Testis (tissue), 3 donors: Measurements from ENCODE around the gene PPIL6. TPM values are rescaled to one million over a fixed set of nuclear protein-coding genes. Genes with fewer than 3 reads are reported as not detected.

ENCODE experiments used
- DNase-seq: peaks from one replicate; pipeline ENCODE4 v3.0.0-alpha.2; 2019
- H3K27ac ChIP-seq, 2 donors: fragments of 200-600 bp; sonication (generic); one replicate each; pipeline ENCODE4 v1.5.1; 2019
- H3K27me3 ChIP-seq: fragments of 200-600 bp; sonication (generic); one replicate; pipeline ENCODE4 v1.5.1; 2019
- H3K36me3 ChIP-seq: fragments of 200-600 bp; sonication (generic); one replicate; pipeline ENCODE4 v1.5.1; 2017; ENCODE audit warnings: low read depth; ENCODE audit errors: missing control alignments
- H3K4me1 ChIP-seq: fragments of 200-600 bp; sonication (generic); one replicate; pipeline ENCODE4 v1.5.1; 2019
- H3K4me3 ChIP-seq, 2 donors: fragments of 200-600 bp; sonication (generic); one replicate each; pipeline ENCODE4 v1.5.1; 2017 to 2019
- H3K9me3 ChIP-seq: fragments of 200-600 bp; sonication (generic); one replicate; pipeline ENCODE4 v1.5.1; 2017
- CTCF ChIP-seq, 3 experiments: fragments of 450-650 bp in 2 of 3; fragments of 200-600 bp in 1 of 3; sonication (generic) in 1 of 3; IDR thresholded peaks; one replicate each; pipeline ENCODE4 v1.5.1; 2016 to 2019; ENCODE audit warnings: antibody characterized with exemption in 3 of 3, mild to moderate bottlenecking in 2 of 3, moderate library complexity in 1 of 3
- POLR2A ChIP-seq: fragments of 450-650 bp; IDR thresholded peaks from one replicate; pipeline ENCODE4 v1.6.1; 2017; ENCODE audit warnings: antibody characterized with exemption, mild to moderate bottlenecking, moderate library complexity
- WGBS, 2 donors: methylation state at CpG; one replicate each; pipeline ENCODE4 v1.1.5; 2018; 5-methylcytosine and 5-hydroxymethylcytosine counted together
- intact Hi-C: fragments of 100-400 bp; cut with DNase I; formaldehyde crosslinking; loops from one replicate; pipeline ENCODE4 v1.15.1; 2023; ENCODE audit warnings: low total_unique reads
- polyA plus RNA-seq: library from polyadenylated mRNA; stranded (reverse); fragments of 350-450 nt; fragmentation: Illumina TruSeq; extraction: RNeasy Lipid Tissue Mini Kit (QIAGEN cat#74804); gene quantifications from one replicate; pipeline ENCODE4 v1.2.3, GENCODE V29; 2014; ENCODE audit warnings: low read depth, low replicate concordance; ENCODE audit not compliant: insufficient read depth
- total RNA-seq, 2 donors: library from RNA; depleted of rRNA; stranded (reverse); fragments of >200 nt; gene quantifications; one replicate each; pipeline ENCODE4 v1.2.3, GENCODE V29; 2016

The PPIL6 gene
- total and polyA plus RNA-seq, 3 donors from 2014 or later = 15.2 to 54.6 (median 26.7) TPM

GRCh38 chr6:109442393-109442924 is 2.0 kb upstream of the PPIL6 start:
- Histone ChIP-seq H3K4me1 (peaks cover 4% of the 10 kb centered on the region), H3K9me3 (no peaks in the 10 kb centered on the region), H3K27me3 (no peaks in the 10 kb centered on the region), H3K4me3 (no peak overlapping the region), H3K27ac (no peak overlapping the region), H3K36me3 (no peaks in the 10 kb centered on the region)
- no peak for DNase-seq
- TF ChIP-seq CTCF (IDR thresholded peaks at IDR 0.05) = no peak
- TF ChIP-seq POLR2A = no peak
- intact Hi-C loops = no loop called here
- WGBS, 2 donors = 95 to 100% methylated on average over 3 to 6 of the region's 6 CpGs

GRCh38 chr6:109441069-109441816 is 815 bp upstream of the PPIL6 start:
- H3K4me1 ChIP-seq = peaks cover 4% of the 10 kb centered on the region
- peak overlapping the region; percentile 82 to 85 for H3K27ac ChIP-seq
- TF ChIP-seq POLR2A = no peak
- peak in 2 of 3 experiments; percentile 2 to 16 for TF ChIP-seq CTCF (IDR thresholded peaks at IDR 0.05)
- intact Hi-C loops = no loop called here
- H3K27me3 ChIP-seq = no peaks in the 10 kb centered on the region
- peak; percentile 63 for DNase-seq
- peak overlapping the region; percentile 88 to 94 for H3K4me3 ChIP-seq
- no peaks in the 10 kb centered on the region for H3K36me3 ChIP-seq
- 0% methylated on average over 4 to 31 of the region's 31 CpGs for WGBS, 2 donors
- no peaks in the 10 kb centered on the region for H3K9me3 ChIP-seq

- H3K27me3 ChIP-seq = no peaks in the 10 kb centered on the region
- H3K36me3 ChIP-seq = no peaks in the 10 kb centered on the region
- no peaks in the 10 kb centered on the region for H3K4me1 ChIP-seq
- 88 to 93% methylated on average over 5 of the region's 5 CpGs for WGBS, 2 donors
- H3K27ac ChIP-seq = no peak overlapping the region
- DNase-seq = no peak
- no peaks in the 10 kb centered on the region for H3K9me3 ChIP-seq
- intact Hi-C loops = no loop called here
- no peak for TF ChIP-seq POLR2A
- TF ChIP-seq CTCF (IDR thresholded peaks at IDR 0.05) = no peak
- no peak overlapping the region for H3K4me3 ChIP-seq
Measured at GRCh38 chr6:109436041-109436440, 4.4 kb downstream of the PPIL6 start.

- 69 to 70% methylated on average over 2 of the region's 2 CpGs for WGBS, 2 donors
Measured at GRCh38 chr6:109434456-109434855, 6.0 kb downstream of the PPIL6 start.

More at GRCh38 chr6:109434456-109434855, 6.0 kb downstream of the PPIL6 start:
- Histone ChIP-seq H3K27ac (no peak overlapping the region), H3K27me3 (no peaks in the 10 kb centered on the region), H3K9me3 (no peaks in the 10 kb centered on the region), H3K36me3 (no peaks in the 10 kb centered on the region), H3K4me1 (no peaks in the 10 kb centered on the region), H3K4me3 (no peak overlapping the region)
- no peak for DNase-seq
- intact Hi-C loops = no loop called here
- TF ChIP-seq POLR2A = no peak
- no peak for TF ChIP-seq CTCF (IDR thresholded peaks at IDR 0.05)
